HG03064 (cell line): ENCODE results near the gene SH3RF1.
"Not testable (repeated sequence)": the region's sequence is repeated elsewhere in the genome, so short reads cannot be mapped to it uniquely, and the experiment has no call there.

Experiments used
- ATAC-seq: cut with Tn5 transposase; IDR thresholded peaks from one replicate; pipeline ENCODE4 v1.9.1; 2021; ENCODE audit warnings: low read depth; ENCODE audit not compliant: unreplicated experiment

Gene SH3RF1

GRCh38 chr4:169270810-169271691, at the start of gene SH3RF1:
Gene SH3RF1 (minus strand): TSS chr4:169270956. CDS start chr4:169269212, 1,744 bp downstream.
- ATAC-seq, result peak; percentile 59

- ATAC-seq, result no peak
These were observed 45.0 kb upstream of the SH3RF1 start for GRCh38 chr4:169315530-169316343.

GRCh38 chr4:169314906-169315305, 44.1 kb upstream of the SH3RF1 start:
- ATAC-seq, result no peak

GRCh38 chr4:169313732-169314131, 43.0 kb upstream of the SH3RF1 start:
- ATAC-seq, result no peak

GRCh38 chr4:169312690-169313422, 42.1 kb upstream of the SH3RF1 start:
- ATAC-seq, result no peak

- ATAC-seq, result no peak
These were observed 41.0 kb upstream of the SH3RF1 start for GRCh38 chr4:169311643-169312365.

GRCh38 chr4:169309326-169309967, 38.7 kb upstream of the SH3RF1 start:
- ATAC-seq, result no peak

- ATAC-seq, result no peak
These were observed 36.8 kb upstream of the SH3RF1 start for GRCh38 chr4:169307576-169307975.

- ATAC-seq, result no peak
These were observed 34.9 kb upstream of the SH3RF1 start for GRCh38 chr4:169305651-169306050.

GRCh38 chr4:169305173-169305572, 34.4 kb upstream of the SH3RF1 start:
- ATAC-seq, result no peak

- no peak for ATAC-seq
These were observed 25.1 kb upstream of the SH3RF1 start for GRCh38 chr4:169295822-169296221.

- peak; percentile 90 for ATAC-seq
These were observed 22.8 kb upstream of the SH3RF1 start for GRCh38 chr4:169293343-169294176.

GRCh38 chr4:169287983-169288382, 17.2 kb upstream of the SH3RF1 start:
- ATAC-seq, result not testable (repeated sequence)

GRCh38 chr4:169286562-169287301, 16.0 kb upstream of the SH3RF1 start:
- ATAC-seq, result no peak

- no peak for ATAC-seq
These were observed 12.4 kb upstream of the SH3RF1 start for GRCh38 chr4:169283114-169283509.

GRCh38 chr4:169282429-169283113, 11.8 kb upstream of the SH3RF1 start:
- no peak for ATAC-seq

- no peak for ATAC-seq
These were observed 8.4 kb upstream of the SH3RF1 start for GRCh38 chr4:169279108-169279507.

GRCh38 chr4:169278624-169279023, 7.9 kb upstream of the SH3RF1 start:
- no peak for ATAC-seq
